Ovary (tissue), 9 donors: ENCODE data around the gene RNF212. TPM values are rescaled to one million over a fixed set of nuclear protein-coding genes. Genes with fewer than 3 reads are reported as not detected.

Experiments used
- DNase-seq, 5 donors: peaks; one replicate each; pipeline ENCODE4 v3.0.0-alpha.2; 2019 to 2020
- H3K27ac ChIP-seq, 2 donors: fragments of 200-600 bp; one replicate each; pipeline versions ENCODE4 v1.5.1 to v1.8.0; 2019 to 2022
- H3K27me3 ChIP-seq: fragments of 200-600 bp; one replicate; pipeline ENCODE4 v1.8.0; 2022
- H3K36me3 ChIP-seq: fragments of 200-600 bp; sonication (generic); one replicate; pipeline ENCODE4 v1.5.1; 2019
- H3K4me1 ChIP-seq: one replicate; pipeline ENCODE4 v1.8.1; 2013; ENCODE audit warnings: mild to moderate bottlenecking, moderate library complexity; ENCODE audit not compliant: insufficient read depth
- H3K4me3 ChIP-seq: fragments of 200-600 bp; sonication (generic); one replicate; pipeline ENCODE4 v1.5.1; 2017
- H3K9me3 ChIP-seq, 2 donors: fragments of 200-600 bp in 1 of 2; sonication (generic) in 1 of 2; one replicate each; pipeline versions ENCODE4 v1.5.1 to v1.8.1; 2013 to 2019; ENCODE audit warnings: mild to moderate bottlenecking in 1 of 2, moderate library complexity in 1 of 2
- EP300 ChIP-seq: sonication (generic); formaldehyde crosslinking; IDR thresholded peaks from one replicate; pipeline ENCODE4 v1.6.1; 2017; ENCODE audit warnings: antibody characterized with exemption
- POLR2A ChIP-seq: fragments of 450-650 bp; IDR thresholded peaks from one replicate; pipeline ENCODE4 v1.6.1; 2017; ENCODE audit warnings: antibody characterized with exemption, mild to moderate bottlenecking, moderate library complexity
- WGBS, 3 donors: extraction: QIAGEN DNeasy Blood & Tissue Kit in 1 of 3; methylation state at CpG; one replicate each; pipeline versions ENCODE4 v1.1.5 to v1.1.7; 2013 to 2017; 5-methylcytosine and 5-hydroxymethylcytosine counted together
- intact Hi-C, 4 donors: fragments of 100-400 bp; cut with DNase I; formaldehyde crosslinking; loops; one replicate each; pipeline versions ENCODE4 v1.11.0 to v1.15.1; 2022 to 2023
- polyA plus RNA-seq, 2 donors: library from polyadenylated mRNA; stranded (reverse); fragments of 200-250 nt in 1 of 2; fragments of 350-450 nt in 1 of 2; fragmentation: Illumina TruSeq in 1 of 2; extraction: RNeasy Lipid Tissue Mini Kit (QIAGEN cat#74804) in 1 of 2; gene quantifications; one replicate each; pipeline ENCODE4 v1.2.3, GENCODE V29; 2013 to 2014
- total RNA-seq, 7 donors: library from RNA; depleted of rRNA in 2 of 7; stranded (reverse); fragments of >200 nt in 2 of 7; fragmentation: NEBNext Ultra II Directional in 3 of 7; extraction: Animal tissue kit (Norgen Biotek cat#: 25700) in 3 of 7; gene quantifications; one replicate each; pipeline versions ENCODE4 v1.1.0 to v1.2.4, GENCODE V29; 2016 to 2023
- TF ChIP-seq, protein P1 (sequence below), 3 donors: fragments of 450-650 bp in 2 of 3; fragments of 200-600 bp in 1 of 3; IDR thresholded peaks; one replicate each; pipeline versions ENCODE4 v1.5.1 to v1.8.0; 2016 to 2022; ENCODE audit warnings: antibody characterized with exemption in 3 of 3, mild to moderate bottlenecking in 1 of 3
- donor health status: DM: no; HTN: no; CAD: no; lungs with moderate emphysema.
- donor health status: DM: no; HTN: no; CAD: no.
- donor health status: Bipolar disorder and iron deficiency.
- donor health status: DM: yes; HTN: yes; CAD: no.
- donor health status: DM: no; HTN: no; CAD: no.
- donor health status: DM: yes; HTN: yes; CAD: no.

RNF212 gene
- total and polyA plus RNA-seq, 9 donors, result 6.2 to 31.0 (median 14.1) TPM

DNA sequence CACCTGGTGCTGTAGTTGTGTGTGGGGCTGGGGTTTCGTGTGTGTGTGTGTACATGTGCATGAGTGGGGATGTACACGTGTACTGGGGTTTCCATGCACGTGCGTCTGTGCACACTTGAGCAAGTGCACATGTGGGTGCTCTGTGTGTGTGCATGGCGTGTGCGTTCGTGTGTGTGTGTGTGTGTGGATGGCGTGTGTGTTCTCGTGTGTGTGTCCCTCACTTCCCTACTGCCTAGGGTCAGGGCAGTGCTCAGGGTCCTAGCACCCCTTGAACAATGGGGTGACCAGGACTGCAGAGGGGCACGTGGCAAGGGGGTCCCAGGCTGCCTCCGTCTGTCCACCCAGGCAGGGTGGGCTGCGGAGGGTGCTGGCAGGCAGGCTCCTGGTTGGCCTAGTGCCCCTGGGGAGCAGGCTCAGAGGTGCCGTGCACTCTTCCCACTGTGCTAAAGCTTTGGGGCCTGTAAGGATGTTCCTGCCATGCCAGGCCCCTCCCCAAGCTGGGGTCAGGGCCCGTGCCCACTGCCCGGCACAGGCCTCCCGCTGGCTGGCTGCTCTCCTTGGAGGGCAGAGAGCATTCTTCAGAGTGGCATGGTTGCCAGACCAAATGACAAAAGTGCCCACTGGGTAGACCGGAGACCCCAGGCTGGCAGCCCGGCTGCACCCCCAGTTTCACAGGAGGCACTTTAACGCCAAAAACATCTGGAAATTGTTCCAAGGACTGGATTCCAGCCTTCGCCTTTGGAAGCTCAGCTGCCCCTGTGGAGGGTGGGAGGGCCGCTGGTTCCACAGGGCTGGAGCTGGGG, 72.8 kb downstream of the RNF212 start:
- peaks cover 31% of the 10 kb centered on the region for H3K4me1 ChIP-seq
- H3K27me3 ChIP-seq, result no peaks in the 10 kb centered on the region
- intact Hi-C loops, result no loop called here
- H3K36me3 ChIP-seq, result no peaks in the 10 kb centered on the region
- DNase-seq, result peak in 2 of 5 donors; percentile 33 to 44
- H3K9me3 ChIP-seq, result no peaks in the 10 kb centered on the region
- H3K27ac ChIP-seq, result no peak overlapping the region
- TF ChIP-seq POLR2A (no peak), EP300 (no peak)
- H3K4me3 ChIP-seq, result no peak overlapping the region
- WGBS, 3 donors, result 80 to 85% (median 85%) methylated on average over 18 to 21 of the region's 21 CpGs

DNA sequence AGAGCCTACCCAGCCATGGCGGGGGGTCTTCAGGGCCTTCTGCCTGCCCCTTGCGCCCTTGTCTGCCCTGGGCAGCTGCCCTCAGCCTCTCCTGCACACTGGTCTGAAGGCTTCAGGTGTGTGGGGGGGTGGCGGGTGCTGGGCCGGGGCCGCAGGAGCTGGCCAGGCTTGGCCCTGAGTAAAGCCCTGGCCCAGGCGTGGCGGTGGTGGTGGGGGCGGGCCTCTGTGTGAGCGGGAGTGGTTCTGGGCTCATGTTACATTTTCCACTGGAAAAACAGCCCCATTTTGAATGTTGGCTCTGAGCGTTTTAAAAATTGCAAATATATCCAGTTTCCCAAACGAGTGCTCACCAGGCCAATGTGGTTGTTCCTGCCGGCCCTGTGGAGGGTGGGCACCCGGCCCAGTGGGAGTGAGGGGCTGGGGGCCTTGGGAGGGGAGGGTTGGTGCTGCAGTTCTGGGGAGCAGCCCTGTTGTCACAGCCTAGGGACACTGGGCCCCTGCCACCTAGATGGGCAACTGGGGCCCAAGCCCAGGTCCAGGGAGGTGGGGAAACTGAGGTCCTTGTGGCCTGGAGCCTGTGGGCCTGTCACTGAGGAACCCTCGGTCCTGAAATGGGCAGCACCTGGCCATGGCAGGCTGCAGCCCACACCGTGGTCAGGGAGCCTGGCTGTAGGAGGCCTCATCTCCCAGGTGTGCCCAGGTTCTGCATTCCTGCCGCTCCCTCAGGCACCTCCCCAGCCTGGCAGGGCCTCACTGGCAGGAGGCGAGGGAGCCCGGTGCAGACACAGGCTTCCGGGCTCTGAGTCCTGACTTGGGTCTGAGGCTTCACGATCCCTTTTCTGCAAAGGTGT, 73.6 kb downstream of the RNF212 start:
- TF ChIP-seq, protein P1, sequence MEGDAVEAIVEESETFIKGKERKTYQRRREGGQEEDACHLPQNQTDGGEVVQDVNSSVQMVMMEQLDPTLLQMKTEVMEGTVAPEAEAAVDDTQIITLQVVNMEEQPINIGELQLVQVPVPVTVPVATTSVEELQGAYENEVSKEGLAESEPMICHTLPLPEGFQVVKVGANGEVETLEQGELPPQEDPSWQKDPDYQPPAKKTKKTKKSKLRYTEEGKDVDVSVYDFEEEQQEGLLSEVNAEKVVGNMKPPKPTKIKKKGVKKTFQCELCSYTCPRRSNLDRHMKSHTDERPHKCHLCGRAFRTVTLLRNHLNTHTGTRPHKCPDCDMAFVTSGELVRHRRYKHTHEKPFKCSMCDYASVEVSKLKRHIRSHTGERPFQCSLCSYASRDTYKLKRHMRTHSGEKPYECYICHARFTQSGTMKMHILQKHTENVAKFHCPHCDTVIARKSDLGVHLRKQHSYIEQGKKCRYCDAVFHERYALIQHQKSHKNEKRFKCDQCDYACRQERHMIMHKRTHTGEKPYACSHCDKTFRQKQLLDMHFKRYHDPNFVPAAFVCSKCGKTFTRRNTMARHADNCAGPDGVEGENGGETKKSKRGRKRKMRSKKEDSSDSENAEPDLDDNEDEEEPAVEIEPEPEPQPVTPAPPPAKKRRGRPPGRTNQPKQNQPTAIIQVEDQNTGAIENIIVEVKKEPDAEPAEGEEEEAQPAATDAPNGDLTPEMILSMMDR (IDR thresholded peaks at IDR 0.05), result no peak
- TF ChIP-seq EP300, result no peak
- no peak for TF ChIP-seq POLR2A
- Histone ChIP-seq H3K27ac (peak overlapping the region; percentile 53 to 64), H3K4me1 (peaks cover 31% of the 10 kb centered on the region), H3K9me3 (no peaks in the 10 kb centered on the region), H3K36me3 (no peaks in the 10 kb centered on the region), H3K4me3 (no peak overlapping the region), H3K27me3 (no peaks in the 10 kb centered on the region)
- intact Hi-C loops, result no loop called here
- WGBS, 3 donors, result 39 to 45% (median 42%) methylated on average over 20 of the region's 20 CpGs
- peak; percentile 71 to 81 (median 79) for DNase-seq

DNA sequence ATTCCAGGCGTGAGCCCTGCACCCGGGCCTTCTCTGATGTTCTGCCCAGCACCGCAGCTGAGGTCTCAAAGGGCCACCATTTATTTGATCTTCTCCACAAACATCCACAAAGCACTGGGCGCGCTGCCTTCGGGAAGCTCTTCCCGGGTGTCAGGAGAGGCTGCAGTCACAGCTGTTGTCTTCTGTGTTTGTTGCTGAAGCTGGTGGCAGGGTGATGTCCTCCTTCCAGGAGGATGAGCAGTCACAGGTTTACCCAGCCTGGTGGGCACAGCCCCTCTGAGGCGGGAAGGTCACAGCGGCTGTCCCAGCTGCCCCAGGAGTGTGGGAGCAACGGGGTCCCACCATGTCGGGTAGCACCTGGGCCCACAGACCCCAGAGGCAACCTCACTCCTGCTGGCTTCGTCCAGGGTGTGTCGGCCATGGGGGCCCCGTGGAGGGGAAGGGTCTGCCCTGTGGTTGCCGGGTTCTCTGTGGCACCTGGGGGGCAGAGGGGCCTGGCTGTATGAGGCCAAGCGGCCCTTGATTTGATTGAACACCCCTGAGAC, 74.3 kb downstream of the RNF212 start:
- Histone ChIP-seq H3K27me3 (no peaks in the 10 kb centered on the region), H3K4me3 (no peak overlapping the region), H3K9me3 (no peaks in the 10 kb centered on the region), H3K27ac (peak overlapping the region; percentile 53 to 64), H3K4me1 (peaks cover 33% of the 10 kb centered on the region), H3K36me3 (no peaks in the 10 kb centered on the region)
- TF ChIP-seq, protein P1 (IDR thresholded peaks at IDR 0.05), result no peak
- TF ChIP-seq POLR2A, result no peak
- intact Hi-C loops, result no loop called here
- no peak for DNase-seq
- 50 to 65% (median 59%) methylated on average over 11 to 16 of the region's 16 CpGs for WGBS, 3 donors

DNA sequence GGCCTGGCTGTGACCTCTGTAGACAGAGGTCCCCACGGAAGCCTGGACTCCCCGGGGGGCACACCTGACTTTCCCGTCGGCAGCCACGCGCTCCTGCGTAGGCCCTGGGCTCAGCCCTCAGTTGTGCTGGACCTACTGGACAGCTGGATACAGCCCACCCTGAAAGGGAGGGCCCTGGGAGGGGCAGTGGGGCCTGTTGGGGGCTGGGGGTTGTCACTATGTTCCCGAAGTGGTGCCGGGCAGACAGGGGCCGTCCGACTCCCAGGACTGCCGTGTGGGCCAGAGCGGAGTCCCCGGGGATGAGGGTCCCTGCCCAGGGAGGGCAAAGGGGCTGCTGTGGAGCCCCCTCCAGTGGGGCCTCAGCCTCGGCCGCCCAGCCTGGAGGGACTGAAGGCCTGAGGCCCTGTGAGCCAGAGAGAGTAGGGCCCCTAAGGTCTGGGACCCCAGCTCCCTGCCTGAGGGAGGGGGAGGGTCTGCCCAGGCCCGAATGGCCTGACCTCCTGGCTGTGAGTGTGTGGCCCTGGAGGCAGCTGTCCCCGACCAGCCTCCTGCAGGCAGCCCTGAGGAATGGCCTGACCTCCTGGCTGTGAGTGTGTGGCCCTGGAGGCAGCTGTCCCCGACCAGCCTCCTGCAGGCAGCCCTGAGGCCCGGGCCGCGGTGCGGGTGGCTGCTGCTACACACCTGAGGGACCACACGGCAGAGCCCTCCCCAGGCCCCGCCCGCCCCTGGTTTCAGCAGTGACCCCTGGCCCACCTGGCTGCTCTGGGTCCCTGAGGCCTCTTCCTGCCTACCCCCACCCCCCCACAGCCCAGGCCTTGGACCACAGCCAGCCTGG, 76.2 kb downstream of the RNF212 start:
- peaks cover 33% of the 10 kb centered on the region for H3K4me1 ChIP-seq
- no peaks in the 10 kb centered on the region for H3K36me3 ChIP-seq
- WGBS, 3 donors, result 86 to 88% (median 88%) methylated on average over 12 to 26 of the region's 26 CpGs
- no peak overlapping the region for H3K4me3 ChIP-seq
- no peak overlapping the region for H3K27ac ChIP-seq
- no peak for DNase-seq
- H3K27me3 ChIP-seq, result no peaks in the 10 kb centered on the region
- intact Hi-C loops, result no loop called here
- no peaks in the 10 kb centered on the region for H3K9me3 ChIP-seq
- TF ChIP-seq, protein P1 (IDR thresholded peaks at IDR 0.05), result no peak
- TF ChIP-seq EP300, result no peak
- no peak for TF ChIP-seq POLR2A
